ENCODE results near the gene ADSS1.

The ADSS1 gene

GRCh38 chr14:104680806-104681688 lies 43.0 kb upstream of the ADSS1 start:
- H3K27ac ChIP-seq (ENCODE audit: low read depth, low read length) = peak overlapping the region; percentile 92
- H3K4me3 ChIP-seq (ENCODE audit: low read depth in 1 of 5, low read length in 5 of 5) = peak overlapping the region in 3 of 5 donors; percentile 17 to 42 (median 39)
- no peaks in the 10 kb centered on the region for H3K36me3 ChIP-seq (ENCODE audit: control insufficient read depth in 5 of 5, insufficient read depth in 5 of 5, low read length in 5 of 5)
- H3K27me3 ChIP-seq (ENCODE audit: control insufficient read depth in 5 of 5, insufficient read depth in 4 of 5, low read length in 5 of 5) = no peaks in the 10 kb centered on the region
- no peaks in the 10 kb centered on the region for H3K9me3 ChIP-seq (ENCODE audit: control insufficient read depth in 5 of 5, low read length in 5 of 5)
- H3K4me1 ChIP-seq (ENCODE audit: control insufficient read depth in 5 of 5, insufficient read depth in 5 of 5, low read length in 5 of 5) = peaks cover 13 to 62% (median 57%) of the 10 kb centered on the region in 5 donors
- H3K9ac ChIP-seq (ENCODE audit: low read length in 5 of 5) = peak overlapping the region in 3 of 5 donors; percentile 43 to 59 (median 56)

- H3K27ac ChIP-seq (ENCODE audit: low read depth, low read length) = peak overlapping the region; percentile 92
- H3K9ac ChIP-seq (ENCODE audit: low read length in 5 of 5) = no peak overlapping the region
- H3K4me3 ChIP-seq (ENCODE audit: low read depth in 1 of 5, low read length in 5 of 5) = peak overlapping the region in 3 of 5 donors; percentile 17 to 42 (median 42)
- H3K27me3 ChIP-seq (ENCODE audit: control insufficient read depth in 5 of 5, insufficient read depth in 4 of 5, low read length in 5 of 5) = no peaks in the 10 kb centered on the region
- H3K9me3 ChIP-seq (ENCODE audit: control insufficient read depth in 5 of 5, low read length in 5 of 5) = no peaks in the 10 kb centered on the region
- H3K36me3 ChIP-seq (ENCODE audit: control insufficient read depth in 5 of 5, insufficient read depth in 5 of 5, low read length in 5 of 5) = no peaks in the 10 kb centered on the region
- H3K4me1 ChIP-seq (ENCODE audit: control insufficient read depth in 5 of 5, insufficient read depth in 5 of 5, low read length in 5 of 5) = peaks cover 13 to 62% (median 59%) of the 10 kb centered on the region in 5 donors
Observed at GRCh38 chr14:104681689-104682074, 42.3 kb upstream of the ADSS1 start.

- H3K27ac ChIP-seq (ENCODE audit: low read depth, low read length) = peak overlapping the region; percentile 92
- no peaks in the 10 kb centered on the region for H3K9me3 ChIP-seq (ENCODE audit: control insufficient read depth in 5 of 5, low read length in 5 of 5)
- H3K27me3 ChIP-seq (ENCODE audit: control insufficient read depth in 5 of 5, insufficient read depth in 4 of 5, low read length in 5 of 5) = no peaks in the 10 kb centered on the region
- peak overlapping the region in 2 of 5 donors; percentile 37 to 47 for H3K9ac ChIP-seq (ENCODE audit: low read length in 5 of 5)
- H3K4me1 ChIP-seq (ENCODE audit: control insufficient read depth in 5 of 5, insufficient read depth in 5 of 5, low read length in 5 of 5) = peaks cover 13 to 62% (median 61%) of the 10 kb centered on the region in 5 donors
- no peaks in the 10 kb centered on the region for H3K36me3 ChIP-seq (ENCODE audit: control insufficient read depth in 5 of 5, insufficient read depth in 5 of 5, low read length in 5 of 5)
- peak overlapping the region in 2 of 5 donors; percentile 42 for H3K4me3 ChIP-seq (ENCODE audit: low read depth in 1 of 5, low read length in 5 of 5)
Observed at GRCh38 chr14:104682107-104682593, 41.9 kb upstream of the ADSS1 start.

- Histone ChIP-seq H3K27ac (ENCODE audit: low read depth, low read length) (no peak overlapping the region), H3K4me1 (ENCODE audit: control insufficient read depth in 5 of 5, insufficient read depth in 5 of 5, low read length in 5 of 5) (peaks cover 15 to 63% (median 61%) of the 10 kb centered on the region in 5 donors), H3K4me3 (ENCODE audit: low read depth in 1 of 5, low read length in 5 of 5) (no peak overlapping the region), H3K27me3 (ENCODE audit: control insufficient read depth in 5 of 5, insufficient read depth in 4 of 5, low read length in 5 of 5) (no peaks in the 10 kb centered on the region), H3K9me3 (ENCODE audit: control insufficient read depth in 5 of 5, low read length in 5 of 5) (no peaks in the 10 kb centered on the region), H3K36me3 (ENCODE audit: control insufficient read depth in 5 of 5, insufficient read depth in 5 of 5, low read length in 5 of 5) (no peaks in the 10 kb centered on the region), H3K9ac (ENCODE audit: low read length in 5 of 5) (no peak overlapping the region)
Observed at GRCh38 chr14:104683653-104684448, 40.2 kb upstream of the ADSS1 start.

GRCh38 chr14:104684449-104684821 lies 39.6 kb upstream of the ADSS1 start:
- Histone ChIP-seq H3K9ac (ENCODE audit: low read length in 5 of 5) (no peak overlapping the region), H3K4me3 (ENCODE audit: low read depth in 1 of 5, low read length in 5 of 5) (no peak overlapping the region), H3K36me3 (ENCODE audit: control insufficient read depth in 5 of 5, insufficient read depth in 5 of 5, low read length in 5 of 5) (no peaks in the 10 kb centered on the region), H3K27ac (ENCODE audit: low read depth, low read length) (no peak overlapping the region), H3K4me1 (ENCODE audit: control insufficient read depth in 5 of 5, insufficient read depth in 5 of 5, low read length in 5 of 5) (peaks cover 15 to 61% (median 59%) of the 10 kb centered on the region in 5 donors), H3K9me3 (ENCODE audit: control insufficient read depth in 5 of 5, low read length in 5 of 5) (no peaks in the 10 kb centered on the region), H3K27me3 (ENCODE audit: control insufficient read depth in 5 of 5, insufficient read depth in 4 of 5, low read length in 5 of 5) (no peaks in the 10 kb centered on the region)

GRCh38 chr14:104685216-104685997 lies 38.6 kb upstream of the ADSS1 start:
- no peak overlapping the region for H3K4me3 ChIP-seq (ENCODE audit: low read depth in 1 of 5, low read length in 5 of 5)
- H3K9me3 ChIP-seq (ENCODE audit: control insufficient read depth in 5 of 5, low read length in 5 of 5) = no peaks in the 10 kb centered on the region
- no peak overlapping the region for H3K9ac ChIP-seq (ENCODE audit: low read length in 5 of 5)
- H3K36me3 ChIP-seq (ENCODE audit: control insufficient read depth in 5 of 5, insufficient read depth in 5 of 5, low read length in 5 of 5) = no peaks in the 10 kb centered on the region
- no peak overlapping the region for H3K27ac ChIP-seq (ENCODE audit: low read depth, low read length)
- peaks cover 14 to 57% (median 54%) of the 10 kb centered on the region in 5 donors for H3K4me1 ChIP-seq (ENCODE audit: control insufficient read depth in 5 of 5, insufficient read depth in 5 of 5, low read length in 5 of 5)
- no peaks in the 10 kb centered on the region for H3K27me3 ChIP-seq (ENCODE audit: control insufficient read depth in 5 of 5, insufficient read depth in 4 of 5, low read length in 5 of 5)

GRCh38 chr14:104685998-104686610 lies 37.9 kb upstream of the ADSS1 start:
- Histone ChIP-seq H3K27ac (ENCODE audit: low read depth, low read length) (no peak overlapping the region), H3K9me3 (ENCODE audit: control insufficient read depth in 5 of 5, low read length in 5 of 5) (no peaks in the 10 kb centered on the region), H3K27me3 (ENCODE audit: control insufficient read depth in 5 of 5, insufficient read depth in 4 of 5, low read length in 5 of 5) (no peaks in the 10 kb centered on the region), H3K4me1 (ENCODE audit: control insufficient read depth in 5 of 5, insufficient read depth in 5 of 5, low read length in 5 of 5) (peaks cover 12 to 57% (median 54%) of the 10 kb centered on the region in 5 donors), H3K9ac (ENCODE audit: low read length in 5 of 5) (no peak overlapping the region), H3K4me3 (ENCODE audit: low read depth in 1 of 5, low read length in 5 of 5) (no peak overlapping the region), H3K36me3 (ENCODE audit: control insufficient read depth in 5 of 5, insufficient read depth in 5 of 5, low read length in 5 of 5) (no peaks in the 10 kb centered on the region)

GRCh38 chr14:104686624-104687517 lies 37.2 kb upstream of the ADSS1 start:
- H3K36me3 ChIP-seq (ENCODE audit: control insufficient read depth in 5 of 5, insufficient read depth in 5 of 5, low read length in 5 of 5) = no peaks in the 10 kb centered on the region
- no peak overlapping the region for H3K4me3 ChIP-seq (ENCODE audit: low read depth in 1 of 5, low read length in 5 of 5)
- H3K9ac ChIP-seq (ENCODE audit: low read length in 5 of 5) = no peak overlapping the region
- H3K27ac ChIP-seq (ENCODE audit: low read depth, low read length) = peak overlapping the region; percentile 69
- no peaks in the 10 kb centered on the region for H3K9me3 ChIP-seq (ENCODE audit: control insufficient read depth in 5 of 5, low read length in 5 of 5)
- H3K27me3 ChIP-seq (ENCODE audit: control insufficient read depth in 5 of 5, insufficient read depth in 4 of 5, low read length in 5 of 5) = no peaks in the 10 kb centered on the region
- H3K4me1 ChIP-seq (ENCODE audit: control insufficient read depth in 5 of 5, insufficient read depth in 5 of 5, low read length in 5 of 5) = peaks cover 12 to 57% (median 54%) of the 10 kb centered on the region in 5 donors

Data from subcutaneous abdominal adipose tissue (tissue), 5 donors.